T-cell (primary cell): ENCODE results near the gene GPR33. TPM values are rescaled to one million over a fixed set of nuclear protein-coding genes. Genes with fewer than 3 reads are reported as not detected.
"Not testable (repeated sequence)": the region's sequence is repeated elsewhere in the genome, so short reads cannot be mapped to it uniquely, and the experiment has no call there.

Source experiments
- ATAC-seq, 4 experiments: fragments of 200-7000 bp in 3 of 4; fragments of 150-1000 bp in 1 of 4; cut with Tn5 transposase; replicated peaks in 1 of 4; 1 replicate in 3 of 4; 2 replicates in 1 of 4; pipeline ENCODE4 v1.10.0; 2021; ENCODE audit warnings: moderate library complexity in 3 of 4, mild to moderate bottlenecking in 2 of 4, moderate number of reproducible peaks in 1 of 4
- CTCF ChIA-PET, 2 donors: fragments of 300-600 bp; sonication (Branson Sonifier 250); formaldehyde crosslinking; loops; one replicate each; lab custom pipeline; 2022; ENCODE audit warnings: antibody characterized with exemption in 2 of 2; lab: Charles Lee
- POLR2A ChIA-PET, 2 donors: fragments of 300-600 bp; sonication (Branson Sonifier 250); formaldehyde crosslinking; loops; one replicate each; lab custom pipeline; 2022; ENCODE audit warnings: antibody characterized with exemption in 2 of 2; lab: Charles Lee
- DNase-seq, 35 experiments: peaks; one replicate each; pipeline versions ENCODE4 v3.0.0 to v3.0.0-alpha.2; 2013 to 2023
- H3K27ac ChIP-seq: one replicate; pipeline ENCODE4 v1.5.1; 2013; ENCODE audit warnings: low read length
- H3K27me3 ChIP-seq, 2 experiments: replicated peaks in 1 of 2; 1 replicate in 1 of 2; 2 replicates in 1 of 2; pipeline versions ENCODE4 v1.6.1 to v1.7.0; 2013; ENCODE audit warnings: low read length in 1 of 2, mixed read lengths in 1 of 2; ENCODE audit not compliant: control insufficient read depth in 2 of 2, insufficient read depth in 2 of 2; ENCODE audit errors: extremely low read depth in 1 of 2
- H3K36me3 ChIP-seq, 2 donors: 1 replicate in 1 of 2; 2 replicates in 1 of 2; pipeline versions ENCODE4 v1.6.1 to v1.7.0; 2013; ENCODE audit warnings: low read length in 1 of 2; ENCODE audit not compliant: control insufficient read depth in 2 of 2, insufficient read depth in 1 of 2; ENCODE audit errors: extremely low read depth in 1 of 2
- H3K4me1 ChIP-seq, 2 experiments: 1 replicate in 1 of 2; 2 replicates in 1 of 2; pipeline versions ENCODE4 v1.6.1 to v1.7.0; 2013; ENCODE audit warnings: low read length in 2 of 2, mixed read lengths in 1 of 2; ENCODE audit not compliant: insufficient read depth in 2 of 2, control insufficient read depth in 1 of 2; ENCODE audit errors: extremely low read depth in 1 of 2
- H3K4me3 ChIP-seq, 2 donors: 1 replicate in 1 of 2; 2 replicates in 1 of 2; pipeline versions ENCODE4 v1.5.1 to v1.7.0; 2013; ENCODE audit warnings: mild to moderate bottlenecking in 2 of 2, low read length in 1 of 2, moderate library complexity in 1 of 2; ENCODE audit not compliant: control insufficient read depth in 1 of 2; ENCODE audit errors: extremely low read depth in 1 of 2
- H3K9me3 ChIP-seq: 2 replicates; pipeline ENCODE4 v1.7.0; 2013
- H3K27ac Mint-ChIP-seq, 2 donors: one replicate each; pipeline ENCODE4 v1.8.0; 2020 to 2021; ENCODE audit warnings: mild to moderate bottlenecking in 2 of 2, mixed read lengths in 2 of 2
- H3K27me3 Mint-ChIP-seq, 2 donors: one replicate each; pipeline ENCODE4 v1.8.0; 2021 to 2022; ENCODE audit warnings: mixed read lengths in 2 of 2
- H3K36me3 Mint-ChIP-seq: one replicate; pipeline ENCODE4 v1.8.0; 2021; ENCODE audit warnings: mixed read lengths
- H3K4me1 Mint-ChIP-seq, 3 donors: one replicate each; pipeline ENCODE4 v1.8.0; 2020 to 2022; ENCODE audit warnings: mixed read lengths in 3 of 3, mild to moderate bottlenecking in 1 of 3
- H3K4me3 Mint-ChIP-seq, 3 donors: one replicate each; pipeline ENCODE4 v1.8.0; 2020 to 2022; ENCODE audit warnings: mild to moderate bottlenecking in 3 of 3, mixed read lengths in 3 of 3, moderate library complexity in 3 of 3
- H3K9me3 Mint-ChIP-seq, 3 donors: one replicate each; pipeline ENCODE4 v1.8.0; 2020 to 2022; ENCODE audit warnings: mixed read lengths in 3 of 3
- WGBS: methylation state at CpG from one replicate; pipeline ENCODE4 v1.1.5; 2013; ENCODE audit warnings: missing lambda C conversion rate; ENCODE audit not compliant: insufficient coverage; 5-methylcytosine and 5-hydroxymethylcytosine counted together
- total RNA-seq, 35 experiments: library from RNA in 6 of 35; stranded (reverse) in 6 of 35; fragments of 120-200 nt in 1 of 35; gene quantifications; one replicate each; pipeline versions ENCODE4 v1.2.1 to v1.2.4 and lab custom pipeline; 2013 to 2026

The GPR33 gene
- total RNA-seq, 5 donors from 2014 or later (not counting 1 experiment from before 2014, with no cell fraction given), result not detected

- no peaks in the 10 kb centered on the region for H3K4me1 Mint-ChIP-seq
- peaks cover 0 to 5% of the 10 kb centered on the region in 2 experiments for H3K27me3 ChIP-seq
- WGBS, result 75% methylated on average over 2 of the region's 4 CpGs
- H3K4me3 Mint-ChIP-seq, result no peak overlapping the region
- no peak overlapping the region for H3K27ac Mint-ChIP-seq
- H3K4me1 ChIP-seq, result no peaks in the 10 kb centered on the region
- no peak overlapping the region for H3K27ac ChIP-seq
- no peak for ATAC-seq
- H3K4me3 ChIP-seq, result no peak overlapping the region
- no peaks in the 10 kb centered on the region for H3K36me3 ChIP-seq
- DNase-seq, result no peak
- H3K9me3 ChIP-seq, result no peaks in the 10 kb centered on the region
- ChIA-PET CTCF (interaction anchor here (0.7 kb wide), 2 partner anchors 681 to 833 kb away, joined by 5 read pairs; no protein-coding TSS in a partner anchor), POLR2A (interaction anchor here in 1 of 2 donors (0.8 kb wide), 1 partner anchor 66 kb away, joined by 4 read pairs; no protein-coding TSS in a partner anchor)
- peaks cover 16 to 18% of the 10 kb centered on the region in 2 donors for H3K27me3 Mint-ChIP-seq
- no peaks in the 10 kb centered on the region for H3K9me3 Mint-ChIP-seq
- H3K36me3 Mint-ChIP-seq, result no peaks in the 10 kb centered on the region
These were observed 11.5 kb downstream of the GPR33 start for GRCh38 chr14:31476131-31476866.

DNA sequence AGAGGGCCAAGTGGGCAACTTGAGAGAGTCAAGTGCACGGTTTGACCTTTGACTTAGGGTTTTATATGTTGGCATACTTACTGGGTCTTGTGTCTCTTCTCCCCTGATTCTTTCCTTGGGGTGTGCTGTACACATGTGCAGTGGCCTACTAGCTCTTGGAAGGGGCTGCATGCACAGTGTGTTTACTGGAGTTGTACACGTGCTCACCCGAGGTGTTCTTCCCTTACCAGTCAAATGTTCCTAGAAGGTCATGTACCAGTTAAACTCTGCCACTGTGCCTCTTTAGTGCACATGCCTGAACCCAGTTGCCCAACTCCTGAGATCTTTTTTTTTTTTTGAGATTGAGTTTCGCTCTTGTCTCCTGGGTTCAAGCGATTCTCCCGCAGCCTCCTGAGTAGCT, 21.3 kb downstream of the GPR33 start:
- Mint-ChIP-seq H3K9me3 (no peaks in the 10 kb centered on the region), H3K4me3 (no peak overlapping the region), H3K27ac (no peak overlapping the region), H3K4me1 (no peaks in the 10 kb centered on the region), H3K36me3 (no peaks in the 10 kb centered on the region), H3K27me3 (peaks cover 4% of the 10 kb centered on the region in 2 donors)
- no peak overlapping the region for H3K27ac ChIP-seq
- CTCF ChIA-PET, result no interaction called here
- WGBS, result 94% methylated on average over 6 of the region's 6 CpGs
- ATAC-seq, result no peak
- H3K9me3 ChIP-seq, result no peaks in the 10 kb centered on the region
- H3K4me3 ChIP-seq, result no peak overlapping the region
- no peak for DNase-seq
- POLR2A ChIA-PET, result no interaction called here
- H3K36me3 ChIP-seq, result no peaks in the 10 kb centered on the region
- no peaks in the 10 kb centered on the region for H3K4me1 ChIP-seq
- H3K27me3 ChIP-seq, result no peaks in the 10 kb centered on the region

GRCh38 chr14:31465111-31465510, 22.7 kb downstream of the GPR33 start:
- no peaks in the 10 kb centered on the region for H3K9me3 ChIP-seq
- H3K4me1 ChIP-seq, result no peaks in the 10 kb centered on the region
- H3K27ac Mint-ChIP-seq, result no peak overlapping the region
- no peaks in the 10 kb centered on the region for H3K4me1 Mint-ChIP-seq
- no peak overlapping the region for H3K27ac ChIP-seq
- H3K36me3 ChIP-seq, result no peaks in the 10 kb centered on the region
- H3K27me3 ChIP-seq, result no peaks in the 10 kb centered on the region
- DNase-seq (no peak), ATAC-seq (no peak)
- H3K27me3 Mint-ChIP-seq, result peaks cover 4 to 8% of the 10 kb centered on the region in 2 donors
- no peak overlapping the region for H3K4me3 Mint-ChIP-seq
- CTCF ChIA-PET, result interaction anchor here in 1 of 2 donors (0.6 kb wide), 1 partner anchor 129 kb away, joined by 4 read pairs; no protein-coding TSS in a partner anchor
- no peaks in the 10 kb centered on the region for H3K36me3 Mint-ChIP-seq
- H3K9me3 Mint-ChIP-seq, result no peaks in the 10 kb centered on the region
- POLR2A ChIA-PET, result no interaction called here
- no peak overlapping the region for H3K4me3 ChIP-seq

GRCh38 chr14:31462450-31462849, 25.4 kb downstream of the GPR33 start:
- no CpG with 5 or more reads among the region's 2 CpGs for WGBS
- ATAC-seq, H3K9me3 ChIP-seq, H3K4me3 Mint-ChIP-seq, H3K9me3 Mint-ChIP-seq, H3K36me3 ChIP-seq, H3K27ac Mint-ChIP-seq, H3K4me3 ChIP-seq, CTCF ChIA-PET, H3K4me1 ChIP-seq, H3K36me3 Mint-ChIP-seq, H3K27ac ChIP-seq, H3K27me3 Mint-ChIP-seq, H3K27me3 ChIP-seq, DNase-seq: not testable (repeated sequence)
- POLR2A ChIA-PET, result interaction anchor here in 1 of 2 donors (0.7 kb wide), 1 partner anchor 42 kb away, joined by 4 read pairs; no protein-coding TSS in a partner anchor
- H3K4me1 Mint-ChIP-seq, result peaks cover 12 to 14% (median 12%) of the 10 kb centered on the region in 3 donors

DNA sequence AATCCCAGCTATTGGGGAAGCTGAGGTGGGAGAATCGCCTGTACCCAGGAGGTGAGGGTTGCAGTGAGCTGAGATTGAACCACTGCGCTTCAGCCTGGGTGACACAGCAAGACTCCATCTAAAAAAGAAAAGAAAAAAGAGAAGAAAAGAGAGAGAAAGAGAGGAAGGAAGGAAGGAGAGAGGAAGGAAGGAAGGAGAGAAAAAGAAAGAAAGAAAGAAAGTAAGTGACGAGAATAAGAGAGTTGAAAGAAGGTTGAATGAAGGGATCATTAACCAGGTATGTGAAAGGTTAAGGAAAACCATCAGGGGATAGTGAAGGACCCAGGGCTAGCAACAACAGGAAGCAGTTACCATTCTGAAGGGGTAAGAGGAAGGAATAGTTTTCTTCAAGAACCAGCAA, 26.3 kb downstream of the GPR33 start:
- H3K4me3 ChIP-seq, result no peak overlapping the region

DNA sequence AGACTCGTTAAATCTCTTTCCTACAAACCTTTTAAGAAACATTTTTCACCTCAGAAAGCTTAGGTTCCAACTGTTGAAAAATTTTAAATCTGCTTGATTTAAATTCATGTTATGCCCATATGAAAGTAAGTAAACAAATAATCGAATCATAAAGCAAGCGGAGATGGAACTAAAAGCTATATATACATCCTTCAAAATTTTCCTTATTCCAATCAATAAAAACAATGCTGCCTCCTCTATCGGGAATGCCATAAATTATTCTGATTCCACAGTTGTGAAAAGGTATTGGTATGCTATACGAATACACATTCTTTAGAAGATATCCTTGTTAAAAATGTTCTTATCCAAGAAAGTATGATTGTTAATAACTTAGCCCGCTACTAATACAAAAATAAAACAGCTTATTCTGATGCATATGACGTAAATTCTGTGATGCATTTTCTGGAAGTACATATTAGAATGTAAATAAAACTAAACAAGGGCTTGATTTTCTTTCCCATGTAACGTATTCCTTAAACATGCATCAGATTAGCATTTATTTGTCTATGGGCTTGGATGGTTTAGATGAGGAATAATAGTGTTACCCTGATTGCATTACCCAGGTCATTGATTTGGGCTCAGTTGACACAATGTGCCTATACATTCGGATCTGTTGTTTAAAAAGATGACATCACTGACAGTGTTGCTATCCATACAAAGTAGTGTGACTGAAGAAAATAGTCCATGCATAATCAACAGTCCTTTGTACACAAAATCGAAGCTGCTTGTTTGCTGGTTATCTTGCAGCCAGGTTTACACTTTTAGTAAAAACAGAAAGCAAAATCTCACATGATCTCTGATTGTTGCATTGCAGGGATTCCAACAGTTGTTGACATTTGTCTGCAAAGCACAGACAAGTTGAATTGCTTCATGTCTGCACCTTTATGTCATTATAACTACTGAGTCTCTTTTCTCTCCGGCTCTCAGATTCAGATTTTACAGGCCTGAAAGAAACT, 29.9 kb downstream of the GPR33 start:
- POLR2A ChIA-PET, result interaction anchor here (0.6 to 1.8 kb wide), 4 partner anchors 22 to 874 kb away, joined by 3 to 12 read pairs (median 4); partner anchors contain the start of gene HEATR5A (in 1 of the 2)
- Histone ChIP-seq H3K4me3 (peak overlapping the region; percentile 49 to 89), H3K9me3 (no peaks in the 10 kb centered on the region), H3K36me3 (no peaks in the 10 kb centered on the region), H3K27me3 (no peaks in the 10 kb centered on the region), H3K27ac (peak overlapping the region; percentile 70), H3K4me1 (peaks cover 9% of the 10 kb centered on the region in 2 experiments)
- peaks cover 0 to 4% of the 10 kb centered on the region in 2 donors for H3K27me3 Mint-ChIP-seq
- CTCF ChIA-PET, result interaction anchor here in 1 of 2 donors (0.5 to 2.1 kb wide), 8 partner anchors 9 to 431 kb away, joined by 3 to 17 read pairs (median 4); partner anchors contain the start of genes HEATR5A and STRN3
- H3K27ac Mint-ChIP-seq, result peak overlapping the region; percentile 88 to 92
- DNase-seq, result peak in 1 of 35 experiments; percentile 5
- peaks cover 34 to 40% (median 34%) of the 10 kb centered on the region in 3 donors for H3K4me1 Mint-ChIP-seq
- WGBS, result 80% methylated on average over 1 of the region's 11 CpGs
- no peaks in the 10 kb centered on the region for H3K36me3 Mint-ChIP-seq
- H3K9me3 Mint-ChIP-seq, result no peaks in the 10 kb centered on the region
- no peak for ATAC-seq
- H3K4me3 Mint-ChIP-seq, result peak overlapping the region; percentile 95 to 97 (median 96)

More for the DNA sequence above, 26.3 kb downstream of the GPR33 start:
- DNase-seq (no peak), ATAC-seq (no peak)
- Histone ChIP-seq H3K9me3 (no peaks in the 10 kb centered on the region), H3K27me3 (no peaks in the 10 kb centered on the region), H3K4me1 (peaks cover 4 to 5% of the 10 kb centered on the region in 2 experiments), H3K27ac (no peak overlapping the region), H3K36me3 (no peaks in the 10 kb centered on the region)
- Mint-ChIP-seq H3K27me3 (peaks cover 0 to 4% of the 10 kb centered on the region in 2 donors), H3K4me3 (no peak overlapping the region), H3K36me3 (no peaks in the 10 kb centered on the region), H3K4me1 (peaks cover 16 to 18% (median 17%) of the 10 kb centered on the region in 3 donors), H3K27ac (no peak overlapping the region), H3K9me3 (no peaks in the 10 kb centered on the region)
- 80% methylated on average over 3 of the region's 3 CpGs for WGBS
- CTCF ChIA-PET, result interaction anchor here in 1 of 2 donors (0.5 kb wide), 1 partner anchor 792 kb away, joined by 5 read pairs; no protein-coding TSS in a partner anchor
- POLR2A ChIA-PET, result interaction anchor here in 1 of 2 donors (0.7 kb wide), 1 partner anchor 585 kb away, joined by 14 read pairs; no protein-coding TSS in a partner anchor
